ENCODE data around the gene INSM2. TPM values are rescaled to one million over a fixed set of nuclear protein-coding genes. Genes with fewer than 3 reads are reported as not detected.

The INSM2 gene
- 0.06 to 0.12 TPM (median 0.08 TPM) in 3 of 5 replicates, not detected in the others for total RNA-seq (2022; extraction: Qiagen RNA extraction)

GRCh38 chr14:35533357-35534207 lies at the start of gene INSM2:
Gene INSM2, plus strand, starts transcription at chr14:35534164. Its CDS starts 89 bp downstream, at chr14:35534253.

Other genes with a start within 250 kb of the INSM2 start
- gene PSMA6, start 241.8 kb upstream of the INSM2 start, total RNA-seq (2022; extraction: Qiagen RNA extraction) = 270 to 317 TPM (median 276 TPM) in 5 replicates
- 171 to 225 TPM (median 212 TPM) in 5 replicates for gene NFKBIA, start 129.4 kb upstream of the INSM2 start, total RNA-seq (2022; extraction: Qiagen RNA extraction)

All from A549 treated with Mapracorat at 1 μM for 4 hours (cell line).